ENCODE results near the gene NR3C2. TPM values are rescaled to one million over a fixed set of nuclear protein-coding genes. Genes with fewer than 3 reads are reported as not detected.

NR3C2 gene
- polyA plus RNA-seq, 1 experiment = 0.14 TPM

DNA sequence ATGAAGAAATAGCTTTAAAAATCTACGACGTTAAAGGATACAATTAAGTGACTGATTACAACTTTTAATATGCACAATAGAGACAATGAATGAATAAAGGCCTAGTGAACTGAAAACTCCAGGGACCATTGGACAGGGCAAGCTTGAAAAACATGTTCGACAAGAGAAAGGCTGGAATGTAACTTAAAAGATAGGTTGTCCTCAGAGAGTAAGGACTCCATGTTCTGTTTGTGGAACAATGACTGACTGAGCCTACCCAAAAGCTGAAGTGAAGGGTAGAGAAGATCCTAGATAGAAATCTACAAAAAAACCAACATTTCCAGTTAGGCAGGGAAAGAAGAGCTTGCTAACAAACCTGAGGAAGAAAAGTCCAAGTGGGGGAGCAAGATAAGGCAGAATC, 173.4 kb downstream of the NR3C2 start:
- H3K4me3 ChIP-seq (ENCODE audit: low read depth, low read length) = no peak overlapping the region
- POLR2A ChIA-PET = no interaction called here

DNA sequence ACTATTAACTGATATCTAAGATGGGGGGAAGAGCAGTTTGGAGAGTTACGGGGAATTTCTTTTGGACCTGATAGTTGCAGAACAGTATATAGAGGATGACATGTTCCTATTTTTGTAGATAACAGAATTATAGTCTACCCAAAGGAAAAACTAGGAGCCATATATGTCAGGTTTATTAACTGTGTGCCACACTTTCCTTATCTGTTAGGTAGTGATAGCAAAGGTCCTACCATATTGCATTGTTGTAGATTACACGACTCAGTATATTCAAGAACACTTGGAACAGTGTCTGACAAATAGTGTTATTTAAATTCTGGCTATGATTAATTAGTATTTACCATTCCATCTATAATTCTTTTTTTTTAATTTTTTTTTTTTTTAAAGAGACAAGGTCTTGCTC, 175.3 kb downstream of the NR3C2 start:
- Histone ChIP-seq H3K27me3 (ENCODE audit: control insufficient read depth, insufficient read depth, low read length) (no peaks in the 10 kb centered on the region), H3K4me3 (ENCODE audit: low read depth, low read length) (no peak overlapping the region), H3K27ac (ENCODE audit: low read depth, low read length) (no peak overlapping the region), H3K9me3 (ENCODE audit: control insufficient read depth, insufficient read depth, low read length) (no peaks in the 10 kb centered on the region)
- DNase-seq (ENCODE audit: low read depth, low spot score) = no peak
- CTCF ChIA-PET = no interaction called here
- POLR2A ChIA-PET = no interaction called here
- TF ChIP-seq, protein P1, sequence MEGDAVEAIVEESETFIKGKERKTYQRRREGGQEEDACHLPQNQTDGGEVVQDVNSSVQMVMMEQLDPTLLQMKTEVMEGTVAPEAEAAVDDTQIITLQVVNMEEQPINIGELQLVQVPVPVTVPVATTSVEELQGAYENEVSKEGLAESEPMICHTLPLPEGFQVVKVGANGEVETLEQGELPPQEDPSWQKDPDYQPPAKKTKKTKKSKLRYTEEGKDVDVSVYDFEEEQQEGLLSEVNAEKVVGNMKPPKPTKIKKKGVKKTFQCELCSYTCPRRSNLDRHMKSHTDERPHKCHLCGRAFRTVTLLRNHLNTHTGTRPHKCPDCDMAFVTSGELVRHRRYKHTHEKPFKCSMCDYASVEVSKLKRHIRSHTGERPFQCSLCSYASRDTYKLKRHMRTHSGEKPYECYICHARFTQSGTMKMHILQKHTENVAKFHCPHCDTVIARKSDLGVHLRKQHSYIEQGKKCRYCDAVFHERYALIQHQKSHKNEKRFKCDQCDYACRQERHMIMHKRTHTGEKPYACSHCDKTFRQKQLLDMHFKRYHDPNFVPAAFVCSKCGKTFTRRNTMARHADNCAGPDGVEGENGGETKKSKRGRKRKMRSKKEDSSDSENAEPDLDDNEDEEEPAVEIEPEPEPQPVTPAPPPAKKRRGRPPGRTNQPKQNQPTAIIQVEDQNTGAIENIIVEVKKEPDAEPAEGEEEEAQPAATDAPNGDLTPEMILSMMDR (IDR thresholded peaks at IDR 0.05; ENCODE audit: low read depth, low read length) = no peak

More for the DNA sequence above, 173.4 kb downstream of the NR3C2 start:
- no peaks in the 10 kb centered on the region for H3K9me3 ChIP-seq (ENCODE audit: control insufficient read depth, insufficient read depth, low read length)
- H3K27me3 ChIP-seq (ENCODE audit: control insufficient read depth, insufficient read depth, low read length) = no peaks in the 10 kb centered on the region
- DNase-seq (ENCODE audit: low read depth, low spot score) = no peak
- H3K27ac ChIP-seq (ENCODE audit: low read depth, low read length) = no peak overlapping the region
- TF ChIP-seq, protein P1 (IDR thresholded peaks at IDR 0.05; ENCODE audit: low read depth, low read length) = no peak
- CTCF ChIA-PET = no interaction called here

DNA sequence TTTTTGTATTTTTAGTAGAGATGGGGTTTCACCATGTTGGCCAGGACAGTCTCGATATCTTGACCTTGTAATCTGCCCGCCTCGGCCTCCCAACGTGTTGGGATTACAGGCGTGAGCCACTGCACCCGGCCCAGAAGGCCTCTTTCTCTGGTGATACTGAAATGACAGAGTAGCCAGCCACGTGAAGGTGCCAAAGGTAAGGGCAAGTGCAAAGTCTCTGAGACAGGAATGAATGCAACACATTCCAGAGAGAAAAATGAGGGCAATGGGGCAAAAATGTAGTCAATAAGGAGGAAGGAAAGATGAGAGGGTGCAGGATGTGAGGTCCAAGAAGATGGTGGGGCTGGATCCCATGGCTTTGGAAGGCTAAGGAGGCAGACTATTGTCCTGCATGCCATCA, 176.0 kb downstream of the NR3C2 start:
- Histone ChIP-seq H3K9me3 (ENCODE audit: control insufficient read depth, insufficient read depth, low read length) (no peaks in the 10 kb centered on the region), H3K27ac (ENCODE audit: low read depth, low read length) (no peak overlapping the region), H3K4me3 (ENCODE audit: low read depth, low read length) (no peak overlapping the region), H3K27me3 (ENCODE audit: control insufficient read depth, insufficient read depth, low read length) (no peaks in the 10 kb centered on the region)
- CTCF ChIA-PET = no interaction called here
- no peak for DNase-seq (ENCODE audit: low read depth, low spot score)
- POLR2A ChIA-PET = no interaction called here
- TF ChIP-seq, protein P1 (IDR thresholded peaks at IDR 0.05; ENCODE audit: low read depth, low read length) = no peak

DNA sequence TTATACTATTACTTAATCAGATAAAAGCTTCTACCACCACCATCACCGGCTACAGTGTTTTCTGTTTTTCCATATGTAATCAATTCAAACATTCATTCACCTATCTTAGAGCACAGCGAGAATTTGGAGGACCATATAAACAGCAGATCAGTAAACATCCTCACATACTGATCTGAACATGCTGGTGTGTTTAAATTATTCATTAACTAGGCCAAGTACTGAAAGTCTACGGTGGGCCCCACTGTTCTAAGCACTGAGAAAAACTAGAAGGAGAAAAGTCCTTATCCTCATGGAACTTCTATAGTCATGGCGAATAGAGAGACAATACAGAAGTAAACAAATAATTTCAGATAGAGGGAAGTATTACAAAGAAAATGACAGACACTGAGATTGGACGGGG, 176.6 kb downstream of the NR3C2 start:
- Histone ChIP-seq H3K9me3 (ENCODE audit: control insufficient read depth, insufficient read depth, low read length) (no peaks in the 10 kb centered on the region), H3K4me3 (ENCODE audit: low read depth, low read length) (no peak overlapping the region), H3K27ac (ENCODE audit: low read depth, low read length) (no peak overlapping the region), H3K27me3 (ENCODE audit: control insufficient read depth, insufficient read depth, low read length) (no peaks in the 10 kb centered on the region)
- no peak for DNase-seq (ENCODE audit: low read depth, low spot score)
- TF ChIP-seq, protein P1 (IDR thresholded peaks at IDR 0.05; ENCODE audit: low read depth, low read length) = no peak
- ChIA-PET CTCF (no interaction called here), POLR2A (no interaction called here)

DNA sequence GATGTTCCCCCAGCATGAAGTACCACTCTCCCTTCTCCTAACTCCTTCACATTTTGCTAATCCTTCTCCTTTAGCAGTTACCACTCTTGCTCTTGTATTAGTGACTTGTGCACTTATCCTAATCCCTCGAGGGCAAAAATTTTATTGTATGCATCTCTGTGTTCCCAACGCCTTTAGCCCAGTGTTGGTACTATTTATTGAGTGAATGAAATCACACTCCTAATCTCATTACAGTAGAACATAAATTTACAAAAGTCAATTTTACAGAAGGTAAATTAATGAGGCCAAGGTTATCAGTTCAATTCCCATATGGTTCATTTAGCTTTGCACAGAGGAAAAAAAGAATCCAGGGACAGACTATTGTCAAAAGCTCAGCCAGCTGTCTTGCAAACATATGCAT, 178.4 kb downstream of the NR3C2 start:
- CTCF ChIA-PET = no interaction called here
- no peak overlapping the region for H3K27ac ChIP-seq (ENCODE audit: low read depth, low read length)

More for the DNA sequence above, 178.4 kb downstream of the NR3C2 start:
- Histone ChIP-seq H3K9me3 (ENCODE audit: control insufficient read depth, insufficient read depth, low read length) (no peaks in the 10 kb centered on the region), H3K4me3 (ENCODE audit: low read depth, low read length) (no peak overlapping the region), H3K27me3 (ENCODE audit: control insufficient read depth, insufficient read depth, low read length) (no peaks in the 10 kb centered on the region)
- TF ChIP-seq, protein P1 (IDR thresholded peaks at IDR 0.05; ENCODE audit: low read depth, low read length) = no peak
- POLR2A ChIA-PET = no interaction called here
- no peak for DNase-seq (ENCODE audit: low read depth, low spot score)

Measured in AG04450 (cell line).